Duodenal mucosa (tissue), 2 donors: Measurements from ENCODE around the gene TBX1.

Source experiments
- H3K27ac ChIP-seq: one replicate; pipeline ENCODE4 v1.7.0; 2013; ENCODE audit warnings: low read depth, low read length
- H3K27me3 ChIP-seq, 2 donors: one replicate each; pipeline ENCODE4 v1.7.0; 2013; ENCODE audit warnings: low read length in 2 of 2, control low read depth in 1 of 2; ENCODE audit not compliant: insufficient read depth in 2 of 2, control insufficient read depth in 1 of 2
- H3K36me3 ChIP-seq, 2 donors: one replicate each; pipeline ENCODE4 v1.7.0; 2013; ENCODE audit warnings: low read length in 2 of 2, control low read depth in 1 of 2; ENCODE audit not compliant: insufficient read depth in 2 of 2, control insufficient read depth in 1 of 2
- H3K4me1 ChIP-seq, 2 donors: one replicate each; pipeline ENCODE4 v1.7.0; 2013; ENCODE audit warnings: low read length in 2 of 2, control low read depth in 1 of 2; ENCODE audit not compliant: insufficient read depth in 2 of 2, control insufficient read depth in 1 of 2
- H3K4me3 ChIP-seq, 2 donors: one replicate each; pipeline ENCODE4 v1.7.0; 2013; ENCODE audit warnings: low read length in 2 of 2, low read depth in 1 of 2
- H3K9ac ChIP-seq, 2 donors: one replicate each; pipeline ENCODE4 v1.7.0; 2013; ENCODE audit warnings: low read length in 2 of 2, low read depth in 1 of 2
- H3K9me3 ChIP-seq, 2 donors: one replicate each; pipeline ENCODE4 v1.7.0; 2013; ENCODE audit warnings: low read length in 2 of 2, control low read depth in 1 of 2; ENCODE audit not compliant: control insufficient read depth in 1 of 2

Gene TBX1

GRCh38 chr22:19745155-19746101 lies 15.2 kb upstream of the TBX1 start:
- no peaks in the 10 kb centered on the region for H3K9me3 ChIP-seq
- no peaks in the 10 kb centered on the region for H3K4me1 ChIP-seq
- no peaks in the 10 kb centered on the region for H3K36me3 ChIP-seq
- H3K4me3 ChIP-seq = no peak overlapping the region
- H3K27ac ChIP-seq = no peak overlapping the region
- H3K9ac ChIP-seq = no peak overlapping the region
- no peaks in the 10 kb centered on the region for H3K27me3 ChIP-seq

DNA sequence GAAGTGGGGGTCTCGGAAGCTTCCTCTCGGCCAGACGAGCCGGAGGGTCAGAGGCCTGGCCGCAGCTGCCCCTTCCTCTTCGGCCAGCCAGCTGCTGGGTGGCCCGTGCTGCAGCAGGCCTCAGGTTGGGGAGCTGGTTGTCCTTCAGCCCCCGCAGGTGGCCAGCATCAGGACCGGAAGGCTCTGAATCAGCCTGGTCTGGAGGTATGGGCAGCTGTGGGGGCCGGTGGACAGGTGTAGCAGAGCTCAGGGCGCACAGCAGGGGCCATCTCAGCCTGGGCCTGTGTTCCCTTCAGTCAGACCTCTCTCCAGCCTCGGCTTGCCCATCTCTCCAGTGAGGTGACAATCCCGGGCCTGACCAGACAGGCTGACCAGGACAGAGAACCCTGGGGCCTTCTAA lies 13.9 kb upstream of the TBX1 start:
- no peaks in the 10 kb centered on the region for H3K4me1 ChIP-seq
- H3K27ac ChIP-seq = no peak overlapping the region

DNA sequence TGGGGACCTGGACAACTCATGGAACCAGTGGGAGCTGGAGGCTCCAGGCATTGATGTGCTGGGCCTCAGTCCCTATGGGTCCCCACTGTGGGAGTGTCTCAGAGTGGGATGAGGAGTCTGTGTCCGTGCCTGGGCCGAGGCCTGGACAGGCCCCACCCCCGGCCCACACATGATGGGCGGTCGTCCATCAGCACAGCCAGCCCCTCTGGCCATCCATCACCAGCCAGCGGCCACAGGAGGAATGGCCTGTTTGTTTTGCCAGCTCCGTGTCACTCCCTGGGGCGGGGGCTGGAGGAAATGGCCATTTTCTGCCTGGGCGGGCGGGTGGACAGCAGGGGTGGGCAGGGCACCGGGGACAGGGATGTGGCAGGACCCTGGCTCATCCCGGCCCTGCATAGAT lies 13.0 kb upstream of the TBX1 start:
- Histone ChIP-seq H3K9ac (no peak overlapping the region), H3K4me1 (no peaks in the 10 kb centered on the region), H3K27ac (no peak overlapping the region), H3K36me3 (no peaks in the 10 kb centered on the region), H3K9me3 (no peaks in the 10 kb centered on the region), H3K4me3 (no peak overlapping the region), H3K27me3 (peaks cover 0 to 5% of the 10 kb centered on the region in 2 donors)

More for the DNA sequence above, 13.9 kb upstream of the TBX1 start:
- no peaks in the 10 kb centered on the region for H3K9me3 ChIP-seq
- no peak overlapping the region for H3K9ac ChIP-seq
- no peak overlapping the region for H3K4me3 ChIP-seq
- no peaks in the 10 kb centered on the region for H3K36me3 ChIP-seq
- H3K27me3 ChIP-seq = peaks cover 0 to 5% of the 10 kb centered on the region in 2 donors

- peaks cover 3 to 9% of the 10 kb centered on the region in 2 donors for H3K27me3 ChIP-seq
- H3K36me3 ChIP-seq = no peaks in the 10 kb centered on the region
Measured at GRCh38 chr22:19748139-19748538, 12.4 kb upstream of the TBX1 start.

GRCh38 chr22:19748991-19749664 lies 11.4 kb upstream of the TBX1 start:
- no peak overlapping the region for H3K9ac ChIP-seq
- H3K27me3 ChIP-seq = peaks cover 13 to 17% of the 10 kb centered on the region in 2 donors

More at GRCh38 chr22:19748139-19748538, 12.4 kb upstream of the TBX1 start:
- Histone ChIP-seq H3K9me3 (no peaks in the 10 kb centered on the region), H3K4me3 (no peak overlapping the region), H3K9ac (no peak overlapping the region), H3K27ac (no peak overlapping the region), H3K4me1 (no peaks in the 10 kb centered on the region)

GRCh38 chr22:19749876-19750275 lies 10.7 kb upstream of the TBX1 start:
- no peak overlapping the region for H3K4me3 ChIP-seq
- H3K4me1 ChIP-seq = no peaks in the 10 kb centered on the region
- H3K36me3 ChIP-seq = no peaks in the 10 kb centered on the region
- no peak overlapping the region for H3K27ac ChIP-seq
- no peaks in the 10 kb centered on the region for H3K9me3 ChIP-seq
- no peak overlapping the region for H3K9ac ChIP-seq
- peaks cover 21 to 25% of the 10 kb centered on the region in 2 donors for H3K27me3 ChIP-seq

More at GRCh38 chr22:19748991-19749664, 11.4 kb upstream of the TBX1 start:
- no peaks in the 10 kb centered on the region for H3K9me3 ChIP-seq
- no peaks in the 10 kb centered on the region for H3K4me1 ChIP-seq
- H3K4me3 ChIP-seq = no peak overlapping the region
- no peaks in the 10 kb centered on the region for H3K36me3 ChIP-seq
- H3K27ac ChIP-seq = no peak overlapping the region

DNA sequence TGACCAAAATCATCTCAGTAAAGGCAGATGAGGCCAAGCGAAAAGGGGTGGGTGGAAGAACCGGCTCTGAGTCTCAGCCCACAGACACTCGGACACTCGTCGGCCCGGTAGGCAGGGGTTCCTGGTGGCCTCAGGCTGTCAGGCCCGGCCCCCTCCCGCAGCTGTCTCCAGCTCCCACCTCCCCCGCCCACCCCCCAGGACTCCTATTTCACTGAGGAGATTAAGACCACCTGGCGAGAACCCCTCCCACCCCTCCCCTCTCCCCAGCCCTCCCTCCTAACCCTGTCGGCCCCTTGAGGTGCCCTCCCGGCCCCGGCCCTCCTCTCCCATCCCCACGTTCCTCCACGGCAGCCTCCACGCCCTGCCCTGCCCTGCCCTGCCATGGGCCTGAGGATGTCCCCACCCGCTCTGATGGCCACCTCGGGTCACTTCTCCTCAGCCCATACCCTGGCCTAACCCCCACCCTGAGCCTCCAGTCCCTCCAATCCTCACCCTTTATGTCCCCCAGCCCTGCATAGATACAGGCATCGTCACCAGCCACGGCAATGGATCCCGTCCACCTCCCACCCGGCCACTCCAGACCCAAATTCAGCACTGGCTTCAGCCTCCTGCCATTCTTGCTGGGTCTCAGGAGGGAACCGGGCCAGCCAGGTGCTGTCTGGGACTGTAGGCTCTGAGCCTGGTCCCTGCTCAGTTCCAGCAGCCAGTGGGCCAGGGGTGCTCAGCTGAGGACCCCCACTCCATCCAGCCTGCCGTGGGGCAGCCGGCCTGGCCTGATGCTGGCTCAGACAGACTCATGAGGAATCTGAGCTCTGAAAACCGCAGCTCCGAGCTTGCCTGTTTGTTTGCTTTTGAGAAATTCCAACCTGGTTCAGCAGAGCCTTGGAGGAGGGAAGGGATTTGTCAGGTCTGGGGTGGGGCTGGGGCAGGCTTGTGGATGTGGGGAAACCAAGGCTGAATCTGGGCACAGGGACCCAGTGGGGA lies 9.8 kb upstream of the TBX1 start:
- Histone ChIP-seq H3K36me3 (no peaks in the 10 kb centered on the region), H3K9ac (no peak overlapping the region), H3K27me3 (peaks cover 29 to 33% of the 10 kb centered on the region in 2 donors), H3K4me3 (no peak overlapping the region), H3K9me3 (no peaks in the 10 kb centered on the region), H3K4me1 (peaks cover 0 to under 1% of the 10 kb centered on the region in 2 donors), H3K27ac (no peak overlapping the region)

DNA sequence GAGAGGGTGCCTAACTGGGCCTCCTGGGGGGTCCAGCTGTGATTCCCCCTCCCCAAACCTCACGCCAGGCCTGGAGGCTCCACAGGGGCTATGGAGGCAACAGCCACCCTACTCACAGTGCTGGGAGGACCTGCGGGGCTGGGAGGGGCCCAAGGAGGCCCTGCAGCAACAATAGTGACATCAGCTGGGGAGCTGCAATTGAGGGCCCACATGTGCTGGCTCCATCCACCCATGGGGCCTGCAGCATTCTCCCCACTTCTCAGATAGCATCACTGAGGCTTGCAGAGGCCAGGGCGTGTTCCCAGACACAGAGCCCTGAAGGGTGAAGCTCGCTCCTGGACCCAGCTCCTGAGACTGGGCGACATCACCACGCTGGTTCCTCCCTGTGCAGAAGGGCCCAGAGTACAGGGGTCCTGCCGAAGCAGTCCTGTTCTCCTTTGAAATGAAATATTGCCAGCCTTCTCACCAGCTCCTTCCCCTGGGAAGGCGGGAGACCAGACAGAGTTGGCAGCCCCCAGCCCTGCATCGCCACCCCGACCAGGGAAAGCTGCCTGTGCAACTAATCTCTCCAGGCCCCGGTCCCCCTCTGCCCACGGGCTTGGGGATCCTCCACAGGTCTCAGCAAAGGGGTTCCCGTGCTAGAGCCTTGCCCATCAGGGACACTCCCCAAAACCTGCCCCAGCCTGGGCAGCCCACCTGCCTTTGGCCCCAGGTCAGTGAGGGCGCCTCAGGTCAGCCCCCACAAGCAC lies 8.9 kb upstream of the TBX1 start:
- no peak overlapping the region for H3K9ac ChIP-seq
- no peak overlapping the region for H3K4me3 ChIP-seq
- no peak overlapping the region for H3K27ac ChIP-seq
- H3K9me3 ChIP-seq = no peaks in the 10 kb centered on the region
- H3K27me3 ChIP-seq = peaks cover 37 to 40% of the 10 kb centered on the region in 2 donors
- no peaks in the 10 kb centered on the region for H3K36me3 ChIP-seq
- H3K4me1 ChIP-seq = peaks cover 3 to 8% of the 10 kb centered on the region in 2 donors
